22Rv1 (cell line): ENCODE results near the gene RALGAPA1.
"Not testable (repeated sequence)": the region's sequence is repeated elsewhere in the genome, so short reads cannot be mapped to it uniquely, and the experiment has no call there.

Experiments
- H3K27ac ChIP-seq: fragments of 450-650 bp; 2 replicates; pipeline ENCODE4 v1.5.1; 2017
- CTCF ChIP-seq: fragments of 450-650 bp; IDR thresholded peaks from 2 replicates; pipeline ENCODE4 v1.5.1; 2017; ENCODE audit warnings: mild to moderate bottlenecking
- ZFX ChIP-seq: fragments of 450-650 bp; IDR thresholded peaks from 2 replicates; pipeline ENCODE4 v1.6.1; 2017; ENCODE audit warnings: antibody characterized with exemption, borderline replicate concordance

RALGAPA1 gene

GRCh38 chr14:35689000-35689460 lies 120.1 kb downstream of the RALGAPA1 start:
- no peak overlapping the region for H3K27ac ChIP-seq
- no peak for TF ChIP-seq CTCF
- TF ChIP-seq ZFX = no peak

DNA sequence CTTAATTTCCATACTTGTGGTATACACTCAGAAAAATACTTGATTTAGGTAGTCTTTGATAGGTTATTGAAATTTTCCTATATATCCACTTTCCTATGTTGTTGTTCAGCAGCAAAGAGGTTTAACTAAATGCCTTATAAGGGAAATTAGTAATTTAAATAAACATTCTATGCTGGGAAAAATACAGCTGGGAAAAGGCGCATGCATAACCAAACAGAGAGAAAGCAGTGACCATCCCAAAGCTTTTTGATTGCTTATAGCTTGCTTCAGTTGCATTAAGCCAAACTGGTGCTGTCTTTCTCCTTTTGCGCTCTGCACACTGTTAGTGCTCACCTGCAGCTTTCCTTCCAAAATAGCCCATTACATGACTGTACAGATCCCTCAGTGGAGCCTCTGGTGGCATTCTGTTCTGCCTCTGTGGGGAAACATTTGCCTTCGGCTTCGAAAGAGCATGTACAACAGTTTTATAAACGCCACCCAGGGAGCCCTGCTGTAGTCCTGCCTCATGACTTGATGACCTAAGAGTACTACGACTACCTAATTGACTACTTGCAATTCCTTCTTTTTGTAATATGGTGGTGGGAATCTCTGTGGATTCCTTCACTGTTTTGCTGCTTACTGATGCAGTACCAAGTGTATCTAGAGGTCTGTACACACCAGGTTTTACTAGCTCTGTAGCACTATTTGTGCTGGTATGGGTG lies 120.8 kb downstream of the RALGAPA1 start:
- no peak for TF ChIP-seq ZFX
- TF ChIP-seq CTCF = no peak
- H3K27ac ChIP-seq = no peak overlapping the region

- H3K27ac ChIP-seq = no peak overlapping the region
- peak; percentile 97 for TF ChIP-seq CTCF
- TF ChIP-seq ZFX = no peak
Measured at GRCh38 chr14:35687335-35687939, 121.7 kb downstream of the RALGAPA1 start.

- H3K27ac ChIP-seq = not testable (repeated sequence)
Measured at GRCh38 chr14:35683688-35684087, 125.4 kb downstream of the RALGAPA1 start.

DNA sequence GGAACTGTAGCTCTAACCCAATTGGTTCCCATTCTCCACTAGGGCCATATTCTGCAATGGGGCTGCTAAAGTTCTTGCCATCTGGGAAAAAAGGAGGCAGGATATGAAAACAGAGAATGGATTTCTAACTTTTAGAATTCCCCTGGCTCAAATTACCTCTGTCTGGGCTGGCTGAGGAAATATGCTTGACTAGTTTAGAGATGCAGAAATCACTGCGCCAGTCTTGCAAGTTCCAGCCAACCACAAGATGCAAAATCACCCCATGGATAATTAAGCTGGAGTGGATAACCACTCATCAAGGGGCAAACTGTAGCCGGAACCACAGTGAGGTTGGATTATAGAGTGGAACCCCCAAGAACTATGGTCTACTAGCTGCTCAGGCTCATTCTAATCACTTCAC lies 126.3 kb downstream of the RALGAPA1 start:
- no peak for TF ChIP-seq CTCF
- TF ChIP-seq ZFX = no peak
- no peak overlapping the region for H3K27ac ChIP-seq

DNA sequence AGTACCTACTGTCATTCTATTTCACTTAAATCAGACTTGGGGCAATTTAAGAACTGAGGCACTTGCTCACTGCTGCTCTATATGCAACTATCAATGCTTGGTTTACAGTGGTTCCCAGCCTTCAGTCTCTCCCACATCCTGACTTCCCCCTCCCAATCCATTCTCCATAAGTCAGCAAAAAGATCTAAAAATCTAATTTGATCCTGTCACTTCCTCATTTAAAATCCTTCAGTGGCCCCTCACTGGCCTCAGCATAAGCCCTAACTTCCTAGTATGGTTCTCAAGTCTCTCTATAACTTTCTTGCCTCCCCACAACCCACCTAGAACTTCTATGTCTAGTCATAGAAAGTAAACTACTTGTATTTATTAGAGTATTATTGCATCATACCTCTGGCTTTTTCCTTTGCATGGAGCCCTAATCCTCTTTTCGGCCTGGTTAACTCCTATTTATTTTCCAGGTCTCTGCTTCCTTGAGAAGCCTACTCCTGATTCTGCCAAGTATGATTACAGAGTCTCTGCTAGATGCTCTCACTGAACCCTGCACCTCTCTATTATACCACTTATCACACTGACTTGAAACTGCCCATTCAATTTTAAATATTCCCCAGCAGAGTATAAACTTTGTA lies 130.6 kb downstream of the RALGAPA1 start:
- no peak for TF ChIP-seq CTCF
- TF ChIP-seq ZFX = no peak
- H3K27ac ChIP-seq = no peak overlapping the region

DNA sequence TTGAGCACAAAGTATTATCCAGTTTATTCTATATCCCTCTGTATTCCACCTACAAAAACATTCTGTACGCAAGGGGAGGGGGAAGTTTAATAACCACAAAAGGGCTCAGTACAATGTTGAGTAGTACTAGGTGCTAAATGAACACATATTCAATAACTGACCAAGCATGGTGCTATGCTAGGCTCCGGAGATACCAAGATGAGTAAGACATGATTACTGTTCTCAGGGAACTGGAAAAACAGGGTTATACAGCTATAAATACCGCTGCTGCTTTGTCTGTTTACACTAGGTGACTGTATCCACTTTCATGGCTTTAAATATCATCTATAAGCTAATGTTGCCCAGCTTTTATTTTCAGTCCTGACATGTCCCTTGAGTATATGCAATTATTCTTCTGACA lies 139.3 kb downstream of the RALGAPA1 start:
- TF ChIP-seq ZFX (no peak), CTCF (no peak)
- H3K27ac ChIP-seq = peak overlapping the region; percentile 82
